Measurements from ENCODE around the gene KLHL35.
"Not testable (repeated sequence)": the region's sequence is repeated elsewhere in the genome, so short reads cannot be mapped to it uniquely, and the experiment has no call there.

KLHL35 gene

DNA sequence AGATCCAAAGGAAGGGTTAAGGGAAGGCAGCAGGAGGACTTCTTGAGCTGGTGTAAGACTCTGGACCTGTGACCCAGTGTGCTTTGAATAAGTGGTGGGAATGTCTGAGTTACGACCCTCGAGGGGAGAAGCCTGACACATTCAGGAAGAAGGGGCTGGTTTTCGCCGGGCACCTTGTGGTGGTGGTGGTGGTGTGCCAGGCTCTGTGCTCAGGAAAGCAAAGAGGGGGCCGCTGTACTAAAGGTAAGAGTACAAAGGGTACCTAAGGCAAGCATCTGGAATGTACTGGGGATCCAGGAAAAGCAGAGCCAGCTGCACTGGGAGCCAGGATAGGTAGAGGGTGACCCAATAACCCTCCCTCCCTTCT is 6.3 kb downstream of the KLHL35 start:
- DNase-seq (ENCODE audit: low spot score), result no peak

DNA sequence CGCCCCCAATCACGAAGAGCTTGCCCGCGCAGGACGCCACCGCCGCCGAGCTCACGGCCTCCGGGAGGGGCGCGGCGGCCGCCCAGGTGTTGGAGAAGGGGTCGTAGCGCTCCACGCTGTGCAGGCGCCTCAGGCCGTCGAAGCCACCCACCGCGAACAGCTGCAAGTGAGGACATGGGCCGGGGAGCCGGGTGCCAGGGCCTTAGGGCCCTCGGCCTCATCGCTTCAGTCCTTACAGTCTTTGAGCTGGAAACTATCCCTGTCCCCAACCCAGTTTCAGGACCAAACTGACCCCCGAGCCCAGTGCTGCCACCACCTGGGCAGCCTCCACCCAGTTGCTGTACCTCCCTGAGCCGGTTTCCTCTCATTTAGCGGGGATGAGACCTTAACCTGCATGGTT is 7.6 kb downstream of the KLHL35 start:
- DNase-seq (ENCODE audit: low spot score), result no peak

GRCh38 chr11:75424396-75424795 is 8.6 kb downstream of the KLHL35 start:
- DNase-seq (ENCODE audit: low spot score), result no peak

- no peak for DNase-seq (ENCODE audit: low spot score)
These were observed 9.3 kb downstream of the KLHL35 start for GRCh38 chr11:75423721-75424120.

DNA sequence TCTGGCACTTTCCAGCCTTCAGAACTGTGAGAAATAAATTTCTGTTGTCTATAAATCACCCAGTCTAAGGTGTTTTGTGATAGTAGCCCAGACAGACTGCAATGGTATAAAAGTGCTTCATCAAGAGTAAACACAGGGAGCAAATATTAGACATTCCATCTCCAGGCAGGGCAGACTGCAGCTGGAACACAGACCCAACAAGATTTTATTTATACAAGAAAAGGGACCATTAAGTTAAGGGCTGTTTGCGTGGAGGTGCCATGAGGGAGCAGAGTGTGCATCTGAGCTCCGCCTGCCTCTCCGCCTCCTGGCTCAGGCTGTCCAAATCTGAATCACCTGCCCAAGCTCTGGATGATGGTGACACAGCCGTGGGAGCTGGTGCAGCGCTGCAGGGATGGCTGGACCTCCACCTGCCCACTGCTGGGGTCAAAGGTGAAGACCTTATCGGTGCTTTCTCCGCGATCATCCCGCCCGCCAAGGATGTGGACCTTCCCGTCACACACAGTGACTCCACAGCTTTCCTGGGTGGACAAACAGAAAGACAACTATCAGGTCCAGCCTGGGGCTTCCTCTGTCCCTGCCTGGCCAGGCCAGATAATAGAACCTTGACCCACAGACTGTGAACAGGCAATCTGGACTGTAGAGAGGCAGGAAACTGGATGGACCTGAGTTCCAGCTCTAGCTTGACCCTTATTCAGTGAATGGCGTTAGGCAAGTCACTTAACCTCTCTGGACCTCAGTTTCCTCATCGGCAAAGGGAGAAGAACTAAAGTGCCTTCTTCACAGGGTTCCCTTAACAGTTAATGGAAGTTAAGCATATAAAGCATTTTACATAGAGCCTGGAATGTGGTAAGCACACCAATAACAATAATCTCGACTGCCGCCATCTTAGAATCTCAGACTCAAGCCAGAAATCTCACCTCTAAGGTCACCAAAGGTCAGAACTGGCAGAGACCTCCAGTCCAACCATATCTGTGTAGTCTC is 10.5 kb downstream of the KLHL35 start:
- DNase-seq (ENCODE audit: low spot score), result no peak

DNA sequence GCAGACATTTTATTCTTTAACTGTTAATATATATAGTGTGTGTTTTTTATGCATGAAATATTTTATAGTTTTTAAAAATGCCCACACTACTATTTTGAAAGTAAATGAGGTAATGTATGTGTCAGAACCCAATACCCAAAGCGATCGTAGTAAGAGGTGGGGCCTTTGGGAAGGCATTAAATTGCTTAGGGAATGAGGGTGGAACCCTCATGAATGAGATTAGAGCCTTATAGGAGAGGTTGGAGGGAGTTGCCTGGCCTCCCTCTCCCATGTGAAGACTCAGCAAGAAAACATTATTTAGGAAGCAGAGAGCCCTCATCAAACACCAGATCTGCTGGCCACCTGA is 11.1 kb downstream of the KLHL35 start:
- no peak for DNase-seq (ENCODE audit: low spot score)

DNA sequence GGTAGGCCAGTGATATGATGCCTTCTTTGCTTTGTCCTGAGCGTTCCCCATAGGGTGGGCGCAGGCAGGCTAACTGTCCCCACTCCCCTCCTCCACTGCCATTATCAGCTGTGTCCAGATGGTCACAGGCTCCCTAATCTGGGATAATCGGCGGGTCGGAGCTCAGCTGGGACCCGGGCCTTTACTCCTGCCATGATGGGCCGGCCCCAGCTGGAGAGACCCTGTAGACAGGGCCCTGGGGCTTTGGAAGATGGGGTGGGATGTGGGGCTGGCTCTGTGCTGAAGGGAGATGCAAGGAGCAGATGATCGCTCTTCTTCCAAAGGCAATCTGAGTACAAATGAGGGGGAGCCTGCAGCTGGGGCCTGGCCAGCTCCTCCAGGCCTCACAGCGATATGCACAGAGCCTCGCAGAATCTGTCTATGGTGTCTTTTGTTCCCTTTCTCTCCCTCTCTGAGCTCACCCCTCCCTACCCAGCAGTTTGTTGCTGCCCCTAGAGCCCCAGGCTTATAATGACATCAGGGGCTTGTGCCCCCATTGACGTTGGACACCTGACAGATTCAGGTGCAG is 11.9 kb downstream of the KLHL35 start:
- no peak for DNase-seq (ENCODE audit: low spot score)

- no peak for DNase-seq (ENCODE audit: low spot score)
These were observed 12.6 kb downstream of the KLHL35 start for GRCh38 chr11:75420224-75421034.

DNA sequence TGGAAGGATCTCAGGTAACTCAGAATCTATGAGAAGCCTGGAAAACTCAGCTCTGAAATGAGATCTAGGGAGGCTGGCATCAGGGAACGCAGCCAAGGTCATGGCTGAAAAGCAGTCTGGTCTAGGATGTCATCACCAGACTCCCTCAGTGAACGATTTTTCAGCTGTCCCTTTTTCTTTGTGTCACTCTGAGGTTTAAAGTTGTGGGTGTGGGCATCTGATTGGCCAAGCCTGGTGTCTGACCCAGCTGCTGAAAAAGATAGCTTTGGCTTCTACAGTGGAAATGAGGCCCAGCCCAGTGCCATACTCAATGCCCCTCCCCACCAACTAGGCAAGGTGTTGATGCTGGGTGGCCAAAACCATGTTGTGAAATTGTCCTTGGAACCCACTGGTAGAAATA is 19.1 kb downstream of the KLHL35 start:
- no peak for DNase-seq (ENCODE audit: low spot score)

- not testable (repeated sequence) for DNase-seq (ENCODE audit: low spot score)
These were observed 19.9 kb downstream of the KLHL35 start for GRCh38 chr11:75413146-75413545.

DNA sequence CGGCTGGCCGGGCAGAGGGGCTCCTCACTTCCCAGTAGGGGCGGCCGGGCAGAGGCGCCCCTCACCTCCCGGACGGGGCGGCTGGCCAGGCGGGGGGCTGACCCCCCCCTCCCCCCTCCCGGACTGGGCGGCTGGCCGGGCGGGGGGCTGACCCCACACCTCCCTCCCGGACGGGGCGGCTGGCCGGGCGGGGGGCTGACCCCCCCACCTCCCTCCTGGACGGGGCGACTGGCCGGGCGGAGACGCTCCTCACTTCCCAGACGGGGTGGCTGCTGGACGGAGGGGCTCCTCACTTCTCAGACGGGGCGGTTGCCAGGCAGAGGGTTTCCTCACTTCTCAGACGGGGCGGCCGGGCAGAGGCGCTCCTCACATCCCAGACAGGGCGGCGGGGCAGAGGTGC is 23.0 kb downstream of the KLHL35 start:
- not testable (repeated sequence) for DNase-seq (ENCODE audit: low spot score)

- no peak for DNase-seq (ENCODE audit: low spot score)
These were observed 24.1 kb downstream of the KLHL35 start for GRCh38 chr11:75408957-75409219.

GRCh38 chr11:75406338-75406777 is 26.6 kb downstream of the KLHL35 start:
- DNase-seq (ENCODE audit: low spot score), result peak; percentile 67

- no peak for DNase-seq (ENCODE audit: low spot score)
These were observed 28.9 kb downstream of the KLHL35 start for GRCh38 chr11:75403983-75404658.

- no peak for DNase-seq (ENCODE audit: low spot score)
These were observed 30.0 kb downstream of the KLHL35 start for GRCh38 chr11:75403037-75403436.

GRCh38 chr11:75402002-75402773 is 30.8 kb downstream of the KLHL35 start:
- no peak for DNase-seq (ENCODE audit: low spot score)

- DNase-seq (ENCODE audit: low spot score), result no peak
These were observed 32.7 kb downstream of the KLHL35 start for GRCh38 chr11:75400146-75400865.

DNA sequence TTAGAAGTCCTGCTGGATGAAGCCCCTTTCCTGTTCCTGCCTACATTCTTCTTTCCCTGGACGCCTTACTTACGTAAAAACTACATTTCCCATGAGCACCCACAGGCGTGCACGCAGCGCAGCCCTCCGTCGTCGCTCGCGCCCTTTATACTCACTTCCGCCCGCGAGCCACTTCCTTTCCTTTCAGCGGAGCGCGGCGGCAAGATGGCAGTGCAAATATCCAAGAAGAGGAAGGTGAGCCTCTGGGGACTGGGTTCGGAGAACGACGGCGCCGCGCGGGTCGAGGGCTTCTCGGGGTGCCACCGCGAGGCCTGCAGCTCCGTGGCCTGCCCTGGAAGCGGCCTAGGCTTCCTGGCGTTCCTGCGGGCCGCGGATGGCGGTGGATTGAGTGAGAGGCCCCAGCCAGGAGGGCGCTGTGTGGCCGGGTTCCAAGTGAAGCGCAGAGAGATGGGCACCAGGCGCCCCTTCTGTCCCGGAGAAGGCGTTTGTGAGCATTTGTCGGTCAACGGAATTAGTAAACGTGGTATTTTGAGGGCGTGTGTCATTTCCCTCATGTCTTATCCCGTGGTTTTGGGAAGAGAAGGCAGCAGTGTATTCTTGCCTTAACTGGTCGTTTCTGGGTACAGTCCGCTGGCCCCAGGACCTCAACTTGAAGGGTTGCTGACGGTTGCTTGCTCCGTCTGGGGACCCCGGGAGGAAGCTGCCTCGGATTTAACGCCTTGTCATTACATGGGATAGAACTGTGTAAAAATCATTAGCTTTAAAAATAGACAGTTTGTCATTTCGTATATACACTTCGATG is 33.5 kb downstream of the KLHL35 start, which contains the start of gene RPS3:
Gene RPS3, plus strand, starts transcription at position 175 of the 802 bp plus-strand sequence. Its CDS starts 30 bp downstream, at position 205.
- DNase-seq (ENCODE audit: low spot score), result peak; percentile 95

- no peak for DNase-seq (ENCODE audit: low spot score)
These were observed 34.1 kb downstream of the KLHL35 start for GRCh38 chr11:75398906-75399305.
